PC-3 (cell line): ENCODE measurements around the gene DENND2D. TPM values are rescaled to one million over a fixed set of nuclear protein-coding genes. Genes with fewer than 3 reads are reported as not detected.

Experiments used
- ATAC-seq: fragments of 200-7000 bp; cut with Tn5 transposase; 2 replicates; pipeline ENCODE4 v1.9.1; 2020; ENCODE audit warnings: mild to moderate bottlenecking, moderate library complexity
- BruUV-seq: library from RNA; stranded (reverse); fragments of 400-500 nt; replicated peaks from 2 replicates; lab custom pipeline; 2021; lab: Mats Ljungman, UMichigan
- CTCF ChIA-PET: fragments of 300-600 bp; sonication (Branson Sonifier 250); formaldehyde crosslinking; loops from one replicate; lab custom pipeline; 2022; ENCODE audit warnings: antibody characterized with exemption; lab: Charles Lee
- POLR2A ChIA-PET: fragments of 300-600 bp; sonication (Branson Sonifier 250); formaldehyde crosslinking; loops from one replicate; lab custom pipeline; 2022; ENCODE audit warnings: antibody characterized with exemption; ENCODE audit not compliant: unreplicated experiment; lab: Charles Lee
- DNase-seq: peaks from one replicate; pipeline ENCODE4 v3.0.0-alpha.2; 2015
- H2AFZ ChIP-seq: fragments of 300-600 bp; sonication (generic); 2 replicates; pipeline ENCODE4 v1.6.0; 2016; ENCODE audit warnings: antibody characterized with exemption, low read length
- H3F3A ChIP-seq: fragments of 300-600 bp; sonication (generic); one replicate; pipeline ENCODE4 v1.6.0; 2017; ENCODE audit warnings: antibody characterized with exemption, low read length, control low read depth, mild to moderate bottlenecking; ENCODE audit not compliant: unreplicated experiment
- H3K27ac ChIP-seq: fragments of 300-600 bp; sonication (generic); 2 replicates; pipeline ENCODE4 v1.5.1; 2016; ENCODE audit warnings: mild to moderate bottlenecking, low read length
- H3K27me3 ChIP-seq: fragments of 300-600 bp; sonication (generic); 2 replicates; pipeline ENCODE4 v1.6.1; 2016; ENCODE audit warnings: low read length, mixed read lengths
- H3K36me3 ChIP-seq: fragments of 300-600 bp; sonication (generic); 2 replicates; pipeline ENCODE4 v1.6.1; 2016; ENCODE audit warnings: low read depth, mixed run types, low read length, mixed read lengths
- H3K4me1 ChIP-seq: fragments of 300-600 bp; sonication (generic); 2 replicates; pipeline ENCODE4 v1.5.1; 2016; ENCODE audit warnings: low read length; ENCODE audit not compliant: insufficient read depth
- H3K4me2 ChIP-seq: fragments of 300-600 bp; sonication (generic); 2 replicates; pipeline ENCODE4 v1.6.0; 2016; ENCODE audit warnings: low read length
- H3K4me3 ChIP-seq: fragments of 300-600 bp; sonication (generic); 2 replicates; pipeline ENCODE4 v1.5.1; 2016; ENCODE audit warnings: mild to moderate bottlenecking, low read length, mixed read lengths
- H3K79me2 ChIP-seq: fragments of 300-600 bp; sonication (generic); 2 replicates; pipeline ENCODE4 v1.6.1; 2017; ENCODE audit warnings: low read length, mixed read lengths
- H3K9ac ChIP-seq: fragments of 300-600 bp; sonication (generic); 2 replicates; pipeline ENCODE4 v1.6.0; 2016; ENCODE audit warnings: mild to moderate bottlenecking, low read length
- H3K9me2 ChIP-seq: fragments of 300-600 bp; sonication (generic); replicated peaks from 2 replicates; pipeline ENCODE4 v1.6.1; 2016; ENCODE audit warnings: mixed run types, low read length, mixed read lengths
- H3K9me3 ChIP-seq: fragments of 300-600 bp; sonication (generic); 2 replicates; pipeline ENCODE4 v1.6.1; 2016; ENCODE audit warnings: low read length, mixed read lengths
- H4K20me1 ChIP-seq: fragments of 300-600 bp; sonication (generic); 2 replicates; pipeline ENCODE4 v1.6.1; 2016; ENCODE audit warnings: low read length, mixed read lengths
- EZH2 ChIP-seq: fragments of 300-600 bp; sonication (generic); IDR thresholded peaks from one replicate; pipeline ENCODE4 v1.6.1; 2017; ENCODE audit warnings: antibody characterized with exemption, mild to moderate bottlenecking, low read length; ENCODE audit not compliant: unreplicated experiment
- EZH2phosphoT487 ChIP-seq: fragments of 300-600 bp; sonication (generic); IDR thresholded peaks from 2 replicates; pipeline ENCODE4 v1.6.1; 2018; ENCODE audit warnings: mild to moderate bottlenecking, antibody characterized with exemption, low read length, borderline replicate concordance
- intact Hi-C: fragments of 100-400 bp; cut with micrococcal nuclease; formaldehyde crosslinking; loops from 2 replicates; pipeline ENCODE4 v1.9.0; 2023
- total RNA-seq: library from RNA; depleted of rRNA; stranded (reverse); fragments of >200 nt; gene quantifications from 2 replicates; pipeline ENCODE4 v1.2.3, GENCODE V29; 2014
- TF ChIP-seq, protein P1 (sequence below): fragments of 300-600 bp; sonication (generic); conservative IDR thresholded peaks from 2 replicates; pipeline ENCODE4 v1.5.1; 2017; ENCODE audit warnings: antibody characterized with exemption, low read depth, mild to moderate bottlenecking, low read length

DENND2D gene
- total RNA-seq, 1 experiment from 2014 or later, result 4.0 TPM

DNA sequence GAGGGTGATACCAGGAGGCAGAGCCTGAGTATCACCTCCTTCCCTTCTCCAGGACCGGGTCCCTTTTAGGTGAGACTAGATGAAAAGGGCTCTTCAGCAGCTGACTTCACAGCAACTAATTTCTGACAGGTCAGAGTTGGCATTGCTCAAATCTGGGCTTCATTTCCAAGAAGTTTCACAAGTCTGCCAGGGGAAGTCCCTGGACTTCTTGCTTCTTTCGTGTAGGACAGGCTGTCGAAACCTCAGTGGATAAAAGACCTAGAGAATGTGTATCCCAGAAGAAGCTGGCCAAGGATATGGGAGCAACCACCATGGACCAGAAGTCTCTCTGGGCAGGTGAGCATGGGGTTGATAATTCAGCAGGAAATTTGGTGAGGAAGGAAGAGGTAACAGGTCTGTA is 27.0 kb upstream of the DENND2D start, which contains the start of gene CHI3L2:
Gene CHI3L2, plus strand, starts transcription at position 280 of the 400 bp plus-strand sequence. Its CDS starts 17 bp downstream, at position 297.
- no peak for ATAC-seq
- Histone ChIP-seq H3K9ac (peak within 1 kb of the TSS; percentile 46), H3K9me3 (no peaks in the 10 kb centered on the region), H3F3A (no peaks in the 10 kb centered on the region), H2AFZ (peak within 1 kb of the TSS; percentile 63), H4K20me1 (no peaks in the 10 kb centered on the region), H3K36me3 (no peaks in the 10 kb centered on the region), H3K27ac (peak within 1 kb of the TSS; percentile 89), H3K27me3 (no peaks in the 10 kb centered on the region), H3K9me2 (no peaks in the 10 kb centered on the region), H3K4me1 (peaks cover 37% of the 10 kb centered on the region), H3K4me3 (peak within 1 kb of the TSS; percentile 9; the same call in 1 of the 2 replicates), H3K79me2 (no peaks in the 10 kb centered on the region), H3K4me2 (peak within 1 kb of the TSS; percentile 77)
- ChIA-PET POLR2A (interaction anchor here (0.6 kb wide), 1 partner anchor 172 kb away, joined by 5 read pairs; no protein-coding TSS in a partner anchor), CTCF (no interaction called here)
- TF ChIP-seq EZH2phosphoT487 (no peak), EZH2 (no peak)
- TF ChIP-seq, protein P1, sequence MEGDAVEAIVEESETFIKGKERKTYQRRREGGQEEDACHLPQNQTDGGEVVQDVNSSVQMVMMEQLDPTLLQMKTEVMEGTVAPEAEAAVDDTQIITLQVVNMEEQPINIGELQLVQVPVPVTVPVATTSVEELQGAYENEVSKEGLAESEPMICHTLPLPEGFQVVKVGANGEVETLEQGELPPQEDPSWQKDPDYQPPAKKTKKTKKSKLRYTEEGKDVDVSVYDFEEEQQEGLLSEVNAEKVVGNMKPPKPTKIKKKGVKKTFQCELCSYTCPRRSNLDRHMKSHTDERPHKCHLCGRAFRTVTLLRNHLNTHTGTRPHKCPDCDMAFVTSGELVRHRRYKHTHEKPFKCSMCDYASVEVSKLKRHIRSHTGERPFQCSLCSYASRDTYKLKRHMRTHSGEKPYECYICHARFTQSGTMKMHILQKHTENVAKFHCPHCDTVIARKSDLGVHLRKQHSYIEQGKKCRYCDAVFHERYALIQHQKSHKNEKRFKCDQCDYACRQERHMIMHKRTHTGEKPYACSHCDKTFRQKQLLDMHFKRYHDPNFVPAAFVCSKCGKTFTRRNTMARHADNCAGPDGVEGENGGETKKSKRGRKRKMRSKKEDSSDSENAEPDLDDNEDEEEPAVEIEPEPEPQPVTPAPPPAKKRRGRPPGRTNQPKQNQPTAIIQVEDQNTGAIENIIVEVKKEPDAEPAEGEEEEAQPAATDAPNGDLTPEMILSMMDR, result no peak
- BruUV-seq, result no TSS peak
- DNase-seq, result no peak
- intact Hi-C loops, result loop anchor here (5.0 kb wide), 1 partner anchor 540 kb away; no protein-coding TSS in a partner anchor

DNA sequence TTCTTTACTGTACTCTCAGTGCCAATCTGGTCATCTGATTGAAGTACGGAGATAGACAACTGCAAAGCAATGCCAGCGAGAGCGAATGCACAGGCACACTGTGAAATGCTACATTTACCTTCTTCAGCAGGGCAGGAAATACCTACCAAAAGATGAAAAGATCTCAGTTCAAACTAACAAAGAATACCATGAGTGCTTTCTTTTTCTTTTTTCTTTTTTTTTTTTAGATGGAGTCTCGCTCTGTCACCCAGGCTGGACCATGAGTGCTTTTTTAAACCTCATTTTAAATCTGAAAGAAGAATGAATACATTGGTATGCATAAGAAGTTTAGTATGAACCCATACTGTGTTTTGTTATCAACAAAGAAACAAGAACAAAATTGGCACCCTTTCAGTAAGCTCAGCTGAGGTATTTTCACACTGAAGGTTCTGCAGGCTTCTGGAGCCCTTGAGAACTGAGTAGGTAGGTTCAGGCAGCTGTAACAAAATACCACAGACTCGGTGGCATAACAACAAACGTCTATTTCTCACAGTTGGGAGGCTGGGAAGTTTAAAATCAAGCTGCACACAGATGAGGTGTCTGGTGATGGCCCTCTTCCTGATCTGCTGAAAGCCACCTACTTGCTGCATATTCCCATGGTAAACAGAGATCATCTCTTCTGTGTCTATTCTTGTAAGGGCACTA is 25.4 kb upstream of the DENND2D start:
- TF ChIP-seq EZH2phosphoT487 (no peak), EZH2 (no peak)
- TF ChIP-seq, protein P1, result no peak

DNA sequence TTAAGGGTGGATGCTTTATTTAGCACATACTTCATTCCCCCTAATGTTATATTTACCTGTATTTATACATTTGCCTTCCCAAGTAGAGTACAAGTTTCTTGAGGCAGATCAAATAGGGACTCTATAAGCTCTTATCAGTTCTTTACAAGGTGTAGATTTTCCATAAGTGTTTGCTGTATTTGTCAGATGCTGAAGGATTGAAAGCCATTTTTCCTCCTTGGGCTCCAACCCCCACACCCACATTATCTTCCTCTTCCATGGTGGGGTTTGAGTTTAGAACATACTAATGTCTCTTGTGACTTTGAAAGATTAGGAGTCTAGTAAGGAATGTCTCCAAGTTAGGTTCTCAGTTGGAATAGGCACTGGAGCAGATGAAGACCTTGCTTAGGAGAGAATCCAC is 24.6 kb upstream of the DENND2D start:
- POLR2A ChIA-PET, result no interaction called here
- H4K20me1 ChIP-seq, result no peaks in the 10 kb centered on the region

More for the DNA sequence above, 25.4 kb upstream of the DENND2D start:
- Histone ChIP-seq H3K9ac (no peak overlapping the region), H3K36me3 (no peaks in the 10 kb centered on the region), H3F3A (no peaks in the 10 kb centered on the region), H3K4me3 (no peak overlapping the region), H3K27me3 (no peaks in the 10 kb centered on the region), H3K9me2 (no peaks in the 10 kb centered on the region), H2AFZ (no peak overlapping the region), H3K9me3 (no peaks in the 10 kb centered on the region), H3K79me2 (no peaks in the 10 kb centered on the region), H3K4me2 (no peak overlapping the region), H3K4me1 (peaks cover 47% of the 10 kb centered on the region), H4K20me1 (no peaks in the 10 kb centered on the region), H3K27ac (no peak overlapping the region)
- no TSS peak for BruUV-seq
- no peak for ATAC-seq
- ChIA-PET CTCF (no interaction called here), POLR2A (no interaction called here)
- intact Hi-C loops, result loop anchor here (5.0 kb wide), 1 partner anchor 541 kb away; no protein-coding TSS in a partner anchor
- no peak for DNase-seq

More for the DNA sequence above, 24.6 kb upstream of the DENND2D start:
- ATAC-seq, result no peak
- no peak overlapping the region for H3K27ac ChIP-seq
- no peaks in the 10 kb centered on the region for H3F3A ChIP-seq
- no peak overlapping the region for H3K9ac ChIP-seq
- intact Hi-C loops, result loop anchor here (5.0 kb wide), 1 partner anchor 542 kb away; no protein-coding TSS in a partner anchor
- BruUV-seq, result no TSS peak
- CTCF ChIA-PET, result no interaction called here
- H3K9me3 ChIP-seq, result no peaks in the 10 kb centered on the region
- no peaks in the 10 kb centered on the region for H3K27me3 ChIP-seq
- no peaks in the 10 kb centered on the region for H3K79me2 ChIP-seq
- H3K9me2 ChIP-seq, result no peaks in the 10 kb centered on the region
- H3K36me3 ChIP-seq, result no peaks in the 10 kb centered on the region
- H3K4me2 ChIP-seq, result no peak overlapping the region
- DNase-seq, result no peak
- H3K4me1 ChIP-seq, result peaks cover 47% of the 10 kb centered on the region
- H3K4me3 ChIP-seq, result no peak overlapping the region
- H2AFZ ChIP-seq, result no peak overlapping the region
- TF ChIP-seq, protein P1, result no peak
- TF ChIP-seq EZH2phosphoT487, result no peak
- TF ChIP-seq EZH2, result no peak
